GM12892 (cell line): Measurements from ENCODE around the gene NAGK.

Experiments used
- POLR2A ChIP-seq: IDR thresholded peaks from 2 replicates; pipeline ENCODE4 v1.6.1; 2011; ENCODE audit warnings: low read depth, low read length, control low read depth
- POLR2AphosphoS5 ChIP-seq: IDR thresholded peaks from 2 replicates; pipeline ENCODE4 v1.6.1; 2011; ENCODE audit warnings: low read depth, low read length, control low read depth
- TAF1 ChIP-seq: IDR thresholded peaks from 2 replicates; pipeline ENCODE4 v1.6.1; 2011; ENCODE audit warnings: low read depth, mild to moderate bottlenecking, control low read depth, low read length, borderline replicate concordance

GRCh38 chr2:71045865-71046548, 22.4 kb upstream of the NAGK start:
- TF ChIP-seq POLR2A, result no peak
- TF ChIP-seq TAF1, result no peak
- TF ChIP-seq POLR2AphosphoS5, result no peak
